Peyer's patch (tissue), 4 donors: Measurements from ENCODE around the gene HHLA2. TPM values are rescaled to one million over a fixed set of nuclear protein-coding genes. Genes with fewer than 3 reads are reported as not detected.
"Not testable (repeated sequence)": the region's sequence is repeated elsewhere in the genome, so short reads cannot be mapped to it uniquely, and the experiment has no call there.

Experiments used
- DNase-seq, 3 donors: peaks; one replicate each; pipeline ENCODE4 v3.0.0-alpha.2; 2017 to 2019
- H3K27ac ChIP-seq, 4 donors: fragments of 200-600 bp; sonication (generic); one replicate each; pipeline ENCODE4 v1.5.1; 2016 to 2019
- H3K27me3 ChIP-seq, 2 donors: fragments of 200-600 bp; sonication (generic); one replicate each; pipeline ENCODE4 v1.5.1; 2019
- H3K36me3 ChIP-seq, 3 donors: fragments of 200-600 bp; sonication (generic); one replicate each; pipeline ENCODE4 v1.5.1; 2016 to 2019
- H3K4me1 ChIP-seq, 4 donors: fragments of 200-600 bp; sonication (generic); one replicate each; pipeline ENCODE4 v1.5.1; 2016 to 2019
- H3K4me3 ChIP-seq, 4 donors: fragments of 200-600 bp; sonication (generic); 1 replicate in 3 of 4; 2 replicates in 1 of 4; pipeline ENCODE4 v1.5.1; 2016 to 2019; ENCODE audit warnings: mild to moderate bottlenecking in 1 of 4
- H3K9me3 ChIP-seq, 4 donors: fragments of 200-600 bp; sonication (generic); one replicate each; pipeline ENCODE4 v1.5.1; 2016 to 2019; ENCODE audit warnings: mild to moderate bottlenecking in 1 of 4
- CTCF ChIP-seq, 6 experiments: fragments of 450-650 bp in 4 of 6; fragments of 200-600 bp in 2 of 6; sonication (generic) in 1 of 6; IDR thresholded peaks; one replicate each; pipeline ENCODE4 v1.5.1; 2017 to 2019; ENCODE audit warnings: antibody characterized with exemption in 6 of 6, mild to moderate bottlenecking in 3 of 6, moderate library complexity in 1 of 6
- POLR2A ChIP-seq, 2 donors: fragments of 450-650 bp; IDR thresholded peaks; one replicate each; pipeline ENCODE4 v1.5.1; 2017; ENCODE audit warnings: antibody characterized with exemption in 2 of 2, mild to moderate bottlenecking in 2 of 2, moderate library complexity in 2 of 2
- total RNA-seq, 4 donors: library from RNA; depleted of rRNA; stranded (reverse); fragments of >200 nt; gene quantifications; one replicate each; pipeline ENCODE4 v1.1.0, GENCODE V29; 2016

The HHLA2 gene
- total RNA-seq, 4 donors from 2014 or later: 14.9 to 276 (median 145) TPM

- Histone ChIP-seq H3K27me3 (no peaks in the 10 kb centered on the region), H3K4me3 (no peak overlapping the region), H3K27ac (no peak overlapping the region), H3K36me3 (no peaks in the 10 kb centered on the region), H3K4me1 (no peaks in the 10 kb centered on the region), H3K9me3 (no peaks in the 10 kb centered on the region)
- DNase-seq: no peak
- TF ChIP-seq POLR2A (IDR thresholded peaks at IDR 0.05): no peak
- no peak for TF ChIP-seq CTCF (IDR thresholded peaks at IDR 0.05)
These were observed 24.7 kb upstream of the HHLA2 start for GRCh38 chr3:108271626-108272025.

- H3K27ac ChIP-seq, DNase-seq, H3K36me3 ChIP-seq, H3K27me3 ChIP-seq, H3K4me1 ChIP-seq, H3K4me3 ChIP-seq: not testable (repeated sequence)
- peaks cover 0 to 13% (median 3%) of the 10 kb centered on the region in 4 donors for H3K9me3 ChIP-seq
These were observed 17.3 kb upstream of the HHLA2 start for GRCh38 chr3:108279066-108279465.

GRCh38 chr3:108280476-108280875 is 15.9 kb upstream of the HHLA2 start:
- no peaks in the 10 kb centered on the region for H3K27me3 ChIP-seq
- no peaks in the 10 kb centered on the region for H3K4me1 ChIP-seq
- no peaks in the 10 kb centered on the region for H3K36me3 ChIP-seq
- TF ChIP-seq POLR2A (IDR thresholded peaks at IDR 0.05) (no peak), CTCF (IDR thresholded peaks at IDR 0.05) (no peak)
- DNase-seq: no peak
- H3K4me3 ChIP-seq: no peak overlapping the region
- peaks cover 0 to 13% (median 3%) of the 10 kb centered on the region in 4 donors for H3K9me3 ChIP-seq
- no peak overlapping the region for H3K27ac ChIP-seq

GRCh38 chr3:108281670-108282069 is 14.7 kb upstream of the HHLA2 start:
- no peak for TF ChIP-seq CTCF (IDR thresholded peaks at IDR 0.05)
- TF ChIP-seq POLR2A (IDR thresholded peaks at IDR 0.05): no peak
- DNase-seq: no peak

GRCh38 chr3:108283006-108283405 is 13.3 kb upstream of the HHLA2 start:
- Histone ChIP-seq H3K4me1 (no peaks in the 10 kb centered on the region), H3K9me3 (peaks cover 0 to 13% (median 3%) of the 10 kb centered on the region in 4 donors), H3K27me3 (no peaks in the 10 kb centered on the region), H3K27ac (no peak overlapping the region), H3K4me3 (no peak overlapping the region), H3K36me3 (no peaks in the 10 kb centered on the region)
- TF ChIP-seq CTCF (IDR thresholded peaks at IDR 0.05): no peak
- no peak for TF ChIP-seq POLR2A (IDR thresholded peaks at IDR 0.05)
- DNase-seq: no peak

More at GRCh38 chr3:108281670-108282069, 14.7 kb upstream of the HHLA2 start:
- H3K9me3 ChIP-seq: peaks cover 0 to 13% (median 3%) of the 10 kb centered on the region in 4 donors
- H3K27me3 ChIP-seq: no peaks in the 10 kb centered on the region
- H3K36me3 ChIP-seq: no peaks in the 10 kb centered on the region
- no peak overlapping the region for H3K27ac ChIP-seq
- no peaks in the 10 kb centered on the region for H3K4me1 ChIP-seq
- no peak overlapping the region for H3K4me3 ChIP-seq

- Histone ChIP-seq H3K9me3 (peaks cover 0 to 9% (median 1%) of the 10 kb centered on the region in 4 donors), H3K4me3 (no peak overlapping the region), H3K36me3 (no peaks in the 10 kb centered on the region), H3K4me1 (no peaks in the 10 kb centered on the region), H3K27me3 (no peaks in the 10 kb centered on the region), H3K27ac (no peak overlapping the region)
- TF ChIP-seq POLR2A (IDR thresholded peaks at IDR 0.05): no peak
- no peak for TF ChIP-seq CTCF (IDR thresholded peaks at IDR 0.05)
- DNase-seq: no peak
These were observed 12.4 kb upstream of the HHLA2 start for GRCh38 chr3:108283989-108284388.
